H9 (cell line): ENCODE data around the gene TNFRSF4. TPM values are rescaled to one million over a fixed set of nuclear protein-coding genes. Genes with fewer than 3 reads are reported as not detected.

Experiments
- DNase-seq: peaks from one replicate; pipeline ENCODE4 v3.0.0-alpha.2; 2017
- H2AFZ ChIP-seq: one replicate; pipeline ENCODE4 v1.6.1; 2013; ENCODE audit warnings: mild to moderate bottlenecking, low read length, control low read depth, moderate library complexity
- H2AK5ac ChIP-seq: 2 replicates; pipeline ENCODE4 v1.6.1; 2013; ENCODE audit warnings: low read length, control low read depth, mixed read lengths; ENCODE audit not compliant: insufficient read length
- H2BK120ac ChIP-seq: one replicate; pipeline ENCODE4 v1.6.1; 2013; ENCODE audit warnings: low read depth, mild to moderate bottlenecking, low read length, control low read depth, inconsistent platforms; ENCODE audit not compliant: poor library complexity, severe bottlenecking
- H2BK12ac ChIP-seq: 2 replicates; pipeline ENCODE4 v1.6.1; 2013; ENCODE audit warnings: low read length, control low read depth, mixed read lengths, low read depth; ENCODE audit not compliant: insufficient read length
- H2BK15ac ChIP-seq: 2 replicates; pipeline ENCODE4 v1.6.1; 2013; ENCODE audit warnings: low read depth, low read length, control low read depth
- H2BK20ac ChIP-seq: one replicate; pipeline ENCODE4 v1.6.1; 2013; ENCODE audit warnings: low read depth, mild to moderate bottlenecking, low read length, control low read depth, inconsistent platforms; ENCODE audit not compliant: poor library complexity, severe bottlenecking
- H2BK5ac ChIP-seq: 2 replicates; pipeline ENCODE4 v1.6.1; 2013; ENCODE audit warnings: low read length, control low read depth, mixed read lengths; ENCODE audit not compliant: insufficient read length
- H3K14ac ChIP-seq: 2 replicates; pipeline ENCODE4 v1.6.1; 2013; ENCODE audit warnings: low read length, control low read depth; ENCODE audit not compliant: insufficient read depth
- H3K18ac ChIP-seq: 2 replicates; pipeline ENCODE4 v1.6.1; 2013; ENCODE audit warnings: low read depth, mild to moderate bottlenecking, mixed read lengths, low read length, control low read depth; ENCODE audit not compliant: insufficient read length
- H3K23ac ChIP-seq: 2 replicates; pipeline ENCODE4 v1.6.1; 2013; ENCODE audit warnings: low read length, control low read depth, mixed read lengths, low read depth; ENCODE audit not compliant: insufficient read length
- H3K23me2 ChIP-seq: 2 replicates; pipeline ENCODE4 v1.6.1; 2013; ENCODE audit warnings: low read depth, mild to moderate bottlenecking, mixed read lengths, low read length, control low read depth; ENCODE audit not compliant: insufficient read length, poor library complexity, severe bottlenecking
- H3K27ac ChIP-seq: 2 replicates; pipeline ENCODE4 v1.5.1; 2013; ENCODE audit warnings: low read length, control low read depth, mixed read lengths, low read depth; ENCODE audit not compliant: insufficient read length
- H3K27me3 ChIP-seq: 2 replicates; pipeline ENCODE4 v1.6.1; 2013; ENCODE audit warnings: low read length, control low read depth, inconsistent platforms; ENCODE audit not compliant: insufficient read depth
- H3K4ac ChIP-seq: 2 replicates; pipeline ENCODE4 v1.6.1; 2013; ENCODE audit warnings: low read depth, mild to moderate bottlenecking, control low read depth, inconsistent platforms, low read length, moderate library complexity
- H3K4me1 ChIP-seq: 2 replicates; pipeline ENCODE4 v1.6.1; 2013; ENCODE audit warnings: low read length, control low read depth, inconsistent platforms; ENCODE audit not compliant: insufficient read depth
- H3K4me2 ChIP-seq: 2 replicates; pipeline ENCODE4 v1.6.1; 2013; ENCODE audit warnings: low read length, control low read depth, mixed read lengths; ENCODE audit not compliant: insufficient read length, insufficient read depth
- H3K56ac ChIP-seq: 2 replicates; pipeline ENCODE4 v1.6.1; 2013; ENCODE audit warnings: low read depth, mild to moderate bottlenecking, mixed read lengths, low read length, control low read depth; ENCODE audit not compliant: insufficient read length
- H3K79me1 ChIP-seq: 2 replicates; pipeline ENCODE4 v1.6.1; 2013; ENCODE audit warnings: low read depth, mild to moderate bottlenecking, moderate library complexity, low read length, control low read depth, inconsistent platforms; ENCODE audit not compliant: insufficient read depth, poor library complexity, severe bottlenecking
- H3K79me2 ChIP-seq: 2 replicates; pipeline ENCODE4 v1.6.1; 2013; ENCODE audit warnings: low read length, control low read depth, inconsistent platforms; ENCODE audit not compliant: insufficient read depth
- H3K9ac ChIP-seq: 2 replicates; pipeline ENCODE4 v1.6.1; 2013; ENCODE audit warnings: low read length, control low read depth, mixed read lengths; ENCODE audit not compliant: insufficient read length; ENCODE audit errors: extremely low read depth
- H3K9me3 ChIP-seq: one replicate; pipeline ENCODE4 v1.6.1; 2013; ENCODE audit warnings: low read depth, low read length, inconsistent platforms; ENCODE audit not compliant: control insufficient read depth
- H3T11ph ChIP-seq: one replicate; pipeline ENCODE4 v1.6.1; 2013; ENCODE audit warnings: mild to moderate bottlenecking, low read length, control low read depth, inconsistent platforms
- H4K20me1 ChIP-seq: one replicate; pipeline ENCODE4 v1.6.1; 2013; ENCODE audit not compliant: control insufficient read depth, insufficient read length, insufficient read depth
- H4K5ac ChIP-seq: 2 replicates; pipeline ENCODE4 v1.6.1; 2013; ENCODE audit warnings: low read depth, mild to moderate bottlenecking, mixed read lengths, low read length, control low read depth; ENCODE audit not compliant: insufficient read length
- H4K8ac ChIP-seq: replicated peaks from 2 replicates; pipeline ENCODE4 v1.6.1; 2013; ENCODE audit warnings: low read length, control low read depth, mixed read lengths, low read depth; ENCODE audit not compliant: insufficient read length
- H4K91ac ChIP-seq: 2 replicates; pipeline ENCODE4 v1.6.1; 2013; ENCODE audit warnings: low read depth, mild to moderate bottlenecking, moderate library complexity, mixed read lengths, low read length, control low read depth; ENCODE audit not compliant: insufficient read length
- H3K27ac Mint-ChIP-seq, 3 experiments: 2 replicates in 2 of 3; 3 replicates in 1 of 3; pipeline ENCODE4 v1.8.0; 2020 to 2021; ENCODE audit warnings: mixed read lengths in 3 of 3, mild to moderate bottlenecking in 1 of 3, moderate library complexity in 1 of 3
- H3K27me3 Mint-ChIP-seq: 2 replicates; pipeline ENCODE4 v1.8.0; 2021; ENCODE audit warnings: low read depth, mild to moderate bottlenecking, moderate library complexity, mixed read lengths
- H3K36me3 Mint-ChIP-seq, 3 experiments: 2 replicates in 2 of 3; 3 replicates in 1 of 3; pipeline ENCODE4 v1.8.0; 2020 to 2021; ENCODE audit warnings: low read depth in 3 of 3, mixed read lengths in 3 of 3; ENCODE audit not compliant: insufficient read depth in 1 of 3
- H3K4me1 Mint-ChIP-seq, 2 experiments: 2 replicates each; pipeline ENCODE4 v1.8.0; 2020; ENCODE audit warnings: mixed read lengths in 2 of 2
- H3K4me3 Mint-ChIP-seq, 2 experiments: 2 replicates in 1 of 2; 3 replicates in 1 of 2; pipeline ENCODE4 v1.8.0; 2020 to 2021; ENCODE audit warnings: mild to moderate bottlenecking in 2 of 2, mixed read lengths in 2 of 2, moderate library complexity in 1 of 2
- H3K9me3 Mint-ChIP-seq, 2 experiments: 2 replicates in 1 of 2; 3 replicates in 1 of 2; pipeline ENCODE4 v1.8.0; 2020; ENCODE audit warnings: mild to moderate bottlenecking in 2 of 2, mixed read lengths in 2 of 2, moderate library complexity in 1 of 2
- WGBS: extraction: QIAGEN DNeasy Blood & Tissue Kit; methylation state at CpG from one replicate; pipeline ENCODE4 v1.1.7; 2013; ENCODE audit warnings: missing lambda C conversion rate, low lambda C conversion rate, mixed read lengths; ENCODE audit not compliant: insufficient read length; ENCODE audit errors: extremely low coverage; 5-methylcytosine and 5-hydroxymethylcytosine counted together
- total RNA-seq: library from RNA; stranded (reverse); gene quantifications from 2 replicates; pipeline ENCODE4 v1.2.1, GENCODE V29; 2021
- TF ChIP-seq, protein P1 (sequence below): fragments of 200-600 bp; sonication (generic); conservative IDR thresholded peaks from 3 replicates; pipeline ENCODE4 v1.8.0; 2021; ENCODE audit warnings: antibody characterized with exemption, mild to moderate bottlenecking

TNFRSF4 gene
- total RNA-seq, 1 experiment from 2014 or later, result 0.24 TPM

DNA sequence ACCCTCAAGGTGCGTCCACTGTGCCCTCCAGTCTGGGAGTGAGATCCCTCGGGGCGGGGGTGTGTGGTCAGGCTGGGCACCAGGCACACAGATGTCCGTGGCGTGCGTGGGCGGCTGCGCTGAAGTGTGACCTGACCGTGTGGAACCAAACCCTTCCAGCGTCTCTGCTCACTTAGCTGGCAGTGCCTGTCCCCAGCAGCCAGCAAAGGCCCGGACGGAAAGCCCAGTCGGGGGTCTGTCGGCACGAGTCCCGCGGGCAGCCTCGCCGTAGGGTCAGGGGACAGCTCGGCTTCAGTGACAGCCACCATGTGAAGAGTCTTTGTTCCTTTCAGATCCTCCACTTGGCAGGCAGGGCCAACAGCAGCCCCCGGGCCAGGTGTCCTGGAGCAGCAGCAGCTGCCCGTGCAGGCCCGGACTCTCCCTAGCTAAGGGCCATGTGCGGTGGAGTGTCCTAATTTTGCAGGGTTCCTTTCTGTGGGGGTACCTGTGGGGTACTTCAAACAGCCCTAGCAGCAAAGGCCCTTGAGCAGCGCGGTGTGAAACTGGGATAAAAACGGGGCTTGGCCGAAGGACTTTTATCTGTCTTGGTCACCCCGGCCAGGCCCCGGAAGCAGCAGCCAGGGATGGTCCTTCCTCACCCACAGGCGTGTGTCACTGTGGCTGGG is 28.7 kb downstream of the TNFRSF4 start:
- Histone ChIP-seq H3K56ac (no peak overlapping the region), H2BK15ac (no peak overlapping the region), H3K79me2 (no peaks in the 10 kb centered on the region), H2AK5ac (no peak overlapping the region), H4K91ac (no peak overlapping the region), H3K27me3 (no peaks in the 10 kb centered on the region), H3K4me1 (no peaks in the 10 kb centered on the region), H3K27ac (no peak overlapping the region), H2BK120ac (no peak overlapping the region), H3K9ac (no peak overlapping the region), H2BK12ac (no peak overlapping the region), H4K5ac (no peak overlapping the region), H4K8ac (no peak overlapping the region), H2BK20ac (no peak overlapping the region), H3K79me1 (no peaks in the 10 kb centered on the region), H3K9me3 (no peaks in the 10 kb centered on the region), H4K20me1 (no peaks in the 10 kb centered on the region), H3K23ac (no peak overlapping the region), H3K14ac (no peak overlapping the region; the same call in 1 of the 2 replicates), H3K23me2 (no peaks in the 10 kb centered on the region), H2BK5ac (no peak overlapping the region), H3T11ph (no peak overlapping the region), H3K4me2 (no peak overlapping the region), H3K4ac (no peak overlapping the region), H2AFZ (no peak overlapping the region), H3K18ac (no peak overlapping the region)
- Mint-ChIP-seq H3K27me3 (peaks cover 11% of the 10 kb centered on the region), H3K9me3 (peaks cover 3 to 8% of the 10 kb centered on the region in 2 experiments; a peak in 3 of 5 replicates), H3K27ac (peak overlapping the region in 1 of 3 experiments; percentile 53; a peak in 1 of 7 replicates), H3K4me1 (peaks cover 1 to 7% of the 10 kb centered on the region in 2 experiments; a peak in 2 of 4 replicates), H3K4me3 (no peak overlapping the region), H3K36me3 (peaks cover 0 to 7% (median 0%) of the 10 kb centered on the region in 3 experiments; a peak in 2 of 7 replicates)
- WGBS, result no CpG with 5 or more reads among the region's 31 CpGs
- DNase-seq, result peak; percentile 23
- TF ChIP-seq, protein P1, sequence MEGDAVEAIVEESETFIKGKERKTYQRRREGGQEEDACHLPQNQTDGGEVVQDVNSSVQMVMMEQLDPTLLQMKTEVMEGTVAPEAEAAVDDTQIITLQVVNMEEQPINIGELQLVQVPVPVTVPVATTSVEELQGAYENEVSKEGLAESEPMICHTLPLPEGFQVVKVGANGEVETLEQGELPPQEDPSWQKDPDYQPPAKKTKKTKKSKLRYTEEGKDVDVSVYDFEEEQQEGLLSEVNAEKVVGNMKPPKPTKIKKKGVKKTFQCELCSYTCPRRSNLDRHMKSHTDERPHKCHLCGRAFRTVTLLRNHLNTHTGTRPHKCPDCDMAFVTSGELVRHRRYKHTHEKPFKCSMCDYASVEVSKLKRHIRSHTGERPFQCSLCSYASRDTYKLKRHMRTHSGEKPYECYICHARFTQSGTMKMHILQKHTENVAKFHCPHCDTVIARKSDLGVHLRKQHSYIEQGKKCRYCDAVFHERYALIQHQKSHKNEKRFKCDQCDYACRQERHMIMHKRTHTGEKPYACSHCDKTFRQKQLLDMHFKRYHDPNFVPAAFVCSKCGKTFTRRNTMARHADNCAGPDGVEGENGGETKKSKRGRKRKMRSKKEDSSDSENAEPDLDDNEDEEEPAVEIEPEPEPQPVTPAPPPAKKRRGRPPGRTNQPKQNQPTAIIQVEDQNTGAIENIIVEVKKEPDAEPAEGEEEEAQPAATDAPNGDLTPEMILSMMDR, result no peak
